ENCODE results near the gene RAMP2. TPM values are rescaled to one million over a fixed set of nuclear protein-coding genes. Genes with fewer than 3 reads are reported as not detected.

Gene RAMP2
- total RNA-seq, 4 donors from 2014 or later, result 19.5 to 45.2 (median 34.2) TPM

- intact Hi-C loops (cut with DNase I), result no loop called here
- Histone ChIP-seq H3K4me3 (peak overlapping the region; percentile 72 to 94 (median 86)), H3K36me3 (peaks cover 0 to 23% (median 14%) of the 10 kb centered on the region in 4 donors), H3K27me3 (no peaks in the 10 kb centered on the region), H3K9me3 (no peaks in the 10 kb centered on the region), H3K4me1 (peaks cover 15 to 31% (median 28%) of the 10 kb centered on the region in 4 donors), H3K27ac (replicated peaks in 1 of 4) (peak overlapping the region; percentile 80 to 82 (median 80))
- 18% methylated on average over 10 of the region's 10 CpGs for WGBS
- TF ChIP-seq, protein P1, sequence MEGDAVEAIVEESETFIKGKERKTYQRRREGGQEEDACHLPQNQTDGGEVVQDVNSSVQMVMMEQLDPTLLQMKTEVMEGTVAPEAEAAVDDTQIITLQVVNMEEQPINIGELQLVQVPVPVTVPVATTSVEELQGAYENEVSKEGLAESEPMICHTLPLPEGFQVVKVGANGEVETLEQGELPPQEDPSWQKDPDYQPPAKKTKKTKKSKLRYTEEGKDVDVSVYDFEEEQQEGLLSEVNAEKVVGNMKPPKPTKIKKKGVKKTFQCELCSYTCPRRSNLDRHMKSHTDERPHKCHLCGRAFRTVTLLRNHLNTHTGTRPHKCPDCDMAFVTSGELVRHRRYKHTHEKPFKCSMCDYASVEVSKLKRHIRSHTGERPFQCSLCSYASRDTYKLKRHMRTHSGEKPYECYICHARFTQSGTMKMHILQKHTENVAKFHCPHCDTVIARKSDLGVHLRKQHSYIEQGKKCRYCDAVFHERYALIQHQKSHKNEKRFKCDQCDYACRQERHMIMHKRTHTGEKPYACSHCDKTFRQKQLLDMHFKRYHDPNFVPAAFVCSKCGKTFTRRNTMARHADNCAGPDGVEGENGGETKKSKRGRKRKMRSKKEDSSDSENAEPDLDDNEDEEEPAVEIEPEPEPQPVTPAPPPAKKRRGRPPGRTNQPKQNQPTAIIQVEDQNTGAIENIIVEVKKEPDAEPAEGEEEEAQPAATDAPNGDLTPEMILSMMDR (IDR thresholded peaks at IDR 0.05), result no peak
- no peak for TF ChIP-seq EP300 (IDR thresholded peaks at IDR 0.05)
- TF ChIP-seq POLR2A (IDR thresholded peaks at IDR 0.05; ENCODE audit: low read depth), result no peak
- no peak for DNase-seq (ENCODE audit: extremely low spot score)
These were observed 37.0 kb downstream of the RAMP2 start for GRCh38 chr17:42798011-42798382.

- H3K36me3 ChIP-seq, result peaks cover 0 to 23% (median 14%) of the 10 kb centered on the region in 4 donors
- 46% methylated on average over 38 of the region's 66 CpGs for WGBS
- peaks cover 15 to 37% (median 35%) of the 10 kb centered on the region in 4 donors for H3K4me1 ChIP-seq
- no peaks in the 10 kb centered on the region for H3K27me3 ChIP-seq
- peak; percentile 94 for DNase-seq (ENCODE audit: extremely low spot score)
- peak within 1 kb of the TSS; percentile 80 to 82 (median 80) for H3K27ac ChIP-seq (replicated peaks in 1 of 4)
- intact Hi-C loops (cut with DNase I), result no loop called here
- TF ChIP-seq, protein P1 (IDR thresholded peaks at IDR 0.05), result no peak
- TF ChIP-seq POLR2A (IDR thresholded peaks at IDR 0.05; ENCODE audit: low read depth) (no peak), EP300 (IDR thresholded peaks at IDR 0.05) (no peak), POLR2AphosphoS5 (IDR thresholded peaks at IDR 0.05) (peak; percentile 75 to 85)
- no peaks in the 10 kb centered on the region for H3K9me3 ChIP-seq
- peak within 1 kb of the TSS; percentile 72 to 94 (median 86) for H3K4me3 ChIP-seq
These were observed 37.7 kb downstream of the RAMP2 start, which contains the start of the genes CNTD1 and COA3 for GRCh38 chr17:42798383-42799380. CNTD1 (plus strand) TSS chr17:42798861; CDS start chr17:42799068, 207 bp downstream. COA3 (minus strand) TSS chr17:42798704; CDS start chr17:42798681, 23 bp downstream.

DNA sequence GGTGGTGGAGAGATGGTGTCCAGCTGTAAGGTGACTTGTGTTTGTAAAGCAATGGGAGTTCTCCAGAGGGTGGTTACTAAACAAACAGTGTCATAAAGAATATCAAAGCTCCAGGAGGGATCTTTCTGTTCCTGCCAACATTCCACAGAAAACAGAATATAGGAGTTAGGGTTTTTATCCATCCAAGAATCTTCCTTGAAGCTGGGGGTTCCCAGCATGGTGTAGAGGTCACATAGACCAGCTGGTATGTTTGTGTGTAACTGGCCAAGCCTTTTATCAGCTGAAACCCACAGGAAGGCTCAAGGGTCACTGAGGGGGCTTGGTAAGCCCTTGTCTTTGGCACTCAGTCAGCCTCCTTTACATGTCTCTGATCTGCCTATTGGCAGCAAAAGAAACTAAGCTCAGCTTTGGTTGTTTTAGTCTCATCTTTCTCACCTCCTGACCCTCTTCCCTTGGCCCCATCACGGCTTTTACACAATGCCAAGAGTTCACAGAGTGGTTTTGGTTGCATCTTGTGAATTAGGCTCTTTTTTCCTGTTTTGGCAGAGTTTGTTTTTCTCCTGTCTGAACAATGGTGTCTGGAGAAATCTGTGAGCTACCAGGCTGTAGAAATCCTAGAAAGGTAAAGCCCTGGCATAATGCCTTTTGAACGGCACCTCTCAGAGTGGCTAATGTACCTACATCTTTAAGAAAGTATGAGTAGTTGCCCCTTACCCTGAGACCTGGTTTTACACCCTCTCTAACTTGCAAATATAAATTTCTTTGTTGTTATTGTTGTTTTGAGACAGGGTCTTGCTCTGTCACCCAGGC lies 42.3 kb downstream of the RAMP2 start:
- WGBS, result 45% methylated on average over 2 of the region's 2 CpGs
- Histone ChIP-seq H3K27me3 (no peaks in the 10 kb centered on the region), H3K36me3 (no peaks in the 10 kb centered on the region), H3K9me3 (no peaks in the 10 kb centered on the region), H3K4me1 (peaks cover 0 to 52% (median 46%) of the 10 kb centered on the region in 4 donors), H3K4me3 (no peak overlapping the region), H3K27ac (replicated peaks in 1 of 4) (peak overlapping the region; percentile 6 to 74 (median 68))
- intact Hi-C loops (cut with DNase I), result no loop called here
- TF ChIP-seq, protein P1 (IDR thresholded peaks at IDR 0.05), result no peak
- no peak for DNase-seq (ENCODE audit: extremely low spot score)

DNA sequence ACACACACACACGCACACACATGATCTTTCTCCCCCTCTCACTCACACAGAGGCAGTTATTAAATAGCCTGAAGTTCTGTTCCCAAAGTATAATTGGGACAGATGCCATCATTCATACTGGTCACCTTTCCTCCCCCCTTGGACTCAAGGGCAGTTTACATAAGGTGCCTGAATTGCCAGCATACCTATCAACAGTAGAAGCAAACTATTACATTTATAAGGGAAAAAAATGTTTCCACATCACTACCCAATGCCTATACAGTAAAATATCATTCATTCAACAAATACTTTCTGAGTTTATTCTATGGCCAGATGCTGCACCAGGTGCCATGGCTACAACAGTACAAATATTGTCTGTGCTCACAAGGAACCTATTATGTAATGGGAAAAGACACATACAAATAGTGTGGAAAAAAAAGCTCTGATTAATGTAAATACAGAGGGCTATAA lies 43.9 kb downstream of the RAMP2 start:
- Histone ChIP-seq H3K4me3 (no peak overlapping the region), H3K36me3 (peaks cover 0 to 14% (median 0%) of the 10 kb centered on the region in 4 donors), H3K9me3 (no peaks in the 10 kb centered on the region), H3K27me3 (no peaks in the 10 kb centered on the region), H3K27ac (replicated peaks in 1 of 4) (peak overlapping the region; percentile 56 to 74 (median 68)), H3K4me1 (peaks cover 0 to 63% (median 55%) of the 10 kb centered on the region in 4 donors)
- no peak for DNase-seq (ENCODE audit: extremely low spot score)
- intact Hi-C loops (cut with DNase I), result no loop called here
- 54% methylated on average over 1 of the region's 1 CpG for WGBS
- no peak for TF ChIP-seq EP300 (IDR thresholded peaks at IDR 0.05)
- peak in 1 of 2 donors; percentile 50 for TF ChIP-seq POLR2AphosphoS5 (IDR thresholded peaks at IDR 0.05)
- TF ChIP-seq, protein P1 (IDR thresholded peaks at IDR 0.05), result no peak
